Renal cortex interstitium (tissue), 15 donors: ENCODE data around the gene SCGB1D2. TPM values are rescaled to one million over a fixed set of nuclear protein-coding genes. Genes with fewer than 3 reads are reported as not detected.
"Not testable (repeated sequence)": the region's sequence is repeated elsewhere in the genome, so short reads cannot be mapped to it uniquely, and the experiment has no call there.

Experiments used
- DNase-seq, 11 donors: peaks; one replicate each; pipeline ENCODE4 v3.0.0-alpha.2; 2013; ENCODE audit warnings: low read depth in 9 of 11, low spot score in 4 of 11; ENCODE audit errors: extremely low read depth in 1 of 11
- long read RNA-seq, 16 experiments: transcript quantifications; one replicate each; lab custom pipeline, GENCODE V29; 2026
- polyA plus RNA-seq, 3 donors: library from polyadenylated mRNA; unstranded; fragments of 120-200 nt; gene quantifications; one replicate each; pipeline ENCODE4 v1.2.1, GENCODE V29; 2013; ENCODE audit not compliant: insufficient read length in 3 of 3

SCGB1D2 gene
- polyA plus RNA-seq: 1 to 10 TPM; 2.1 to 2.3 (median 2.1) TPM
- long read RNA-seq, donor 1: 0 reads
- long read RNA-seq, donor 2, partial matches to known transcripts: 0 of 3 reads
- long read RNA-seq, donor 2, other reads (novel, unspliced or antisense): 0 of 3 reads
- long read RNA-seq, donor 3, partial matches to known transcripts: 0 of 4 reads
- long read RNA-seq, donor 3, other reads (novel, unspliced or antisense): 0 of 4 reads
- long read RNA-seq, donor 4, partial matches to known transcripts: 0 of 2 reads
- long read RNA-seq, donor 4, other reads (novel, unspliced or antisense): 0 of 2 reads
- long read RNA-seq, donor 5: 0 reads
- long read RNA-seq, donor 6: 0 reads
- long read RNA-seq, donor 7, partial matches to known transcripts: 0 of 2 reads
- long read RNA-seq, donor 7, other reads (novel, unspliced or antisense): 0 of 2 reads
- long read RNA-seq, donor 8, transcript SCGB1D2-201 (3 exons, 480 nt): major isoform, 6 of 6 reads
- long read RNA-seq, donor 8, partial matches to known transcripts: 0 of 6 reads
- long read RNA-seq, donor 8, other reads (novel, unspliced or antisense): 0 of 6 reads
- long read RNA-seq, donor 9, partial matches to known transcripts: 0 of 1 reads
- long read RNA-seq, donor 9, other reads (novel, unspliced or antisense): 0 of 1 reads
- long read RNA-seq, donor 10, partial matches to known transcripts: 0 of 2 reads
- long read RNA-seq, donor 10, other reads (novel, unspliced or antisense): 0 of 2 reads
- long read RNA-seq, donor 11, partial matches to known transcripts: 0 of 1 reads
- long read RNA-seq, donor 11, other reads (novel, unspliced or antisense): 0 of 1 reads
- long read RNA-seq, donor 12: 0 reads
- long read RNA-seq, donor 13: 0 reads
- long read RNA-seq, donor 14: 0 reads
- long read RNA-seq, donor 15, partial matches to known transcripts: 0 of 1 reads
- long read RNA-seq, donor 15, other reads (novel, unspliced or antisense): 0 of 1 reads
- long read RNA-seq, donor 16, partial matches to known transcripts: 0 of 3 reads
- long read RNA-seq, donor 16, other reads (novel, unspliced or antisense): 0 of 3 reads

- DNase-seq: peak in 4 of 11 donors; percentile 19 to 33 (median 24)
Observed at GRCh38 chr11:62242021-62242420, at the start of gene SCGB1D2. SCGB1D2 (plus strand) TSS chr11:62242239; CDS start chr11:62242308, 69 bp downstream.

GRCh38 chr11:62193952-62194351, 48.1 kb upstream of the SCGB1D2 start:
- DNase-seq: peak in 2 of 11 donors; percentile 18 to 26

- not testable (repeated sequence) for DNase-seq
Observed at GRCh38 chr11:62195010-62195409, 47.0 kb upstream of the SCGB1D2 start.

GRCh38 chr11:62195945-62196344, 46.1 kb upstream of the SCGB1D2 start:
- DNase-seq: no peak

- not testable (repeated sequence) for DNase-seq
Observed at GRCh38 chr11:62197400-62197799, 44.6 kb upstream of the SCGB1D2 start.

GRCh38 chr11:62201376-62201775, 40.7 kb upstream of the SCGB1D2 start:
- DNase-seq: no peak

- no peak for DNase-seq
Observed at GRCh38 chr11:62202910-62203309, 39.1 kb upstream of the SCGB1D2 start.

GRCh38 chr11:62204430-62204829, 37.6 kb upstream of the SCGB1D2 start:
- DNase-seq: no peak

- DNase-seq: no peak
Observed at GRCh38 chr11:62205441-62205840, 36.6 kb upstream of the SCGB1D2 start.

GRCh38 chr11:62206276-62207066, 35.6 kb upstream of the SCGB1D2 start:
- DNase-seq: peak in 5 of 11 donors; percentile 11 to 40 (median 17)

- DNase-seq: no peak
Observed at GRCh38 chr11:62208785-62209144, 33.3 kb upstream of the SCGB1D2 start.

- no peak for DNase-seq
Observed at GRCh38 chr11:62217191-62217748, 24.8 kb upstream of the SCGB1D2 start.

- no peak for DNase-seq
Observed at GRCh38 chr11:62221498-62221897, 20.5 kb upstream of the SCGB1D2 start.

- no peak for DNase-seq
Observed at GRCh38 chr11:62223095-62223494, 18.9 kb upstream of the SCGB1D2 start.

- DNase-seq: no peak
Observed at GRCh38 chr11:62233730-62234129, 8.3 kb upstream of the SCGB1D2 start.

- DNase-seq: no peak
Observed at GRCh38 chr11:62236187-62236586, 5.9 kb upstream of the SCGB1D2 start.

GRCh38 chr11:62237499-62237898, 4.5 kb upstream of the SCGB1D2 start:
- DNase-seq: no peak

GRCh38 chr11:62238151-62238550, 3.9 kb upstream of the SCGB1D2 start:
- DNase-seq: no peak

GRCh38 chr11:62241095-62241494, 944 bp upstream of the SCGB1D2 start:
- DNase-seq: no peak
